HG03342 (cell line): ENCODE measurements around the gene STPG2.

Experiments used
- ATAC-seq: cut with Tn5 transposase; IDR thresholded peaks from one replicate; pipeline ENCODE4 v1.9.1; 2021; ENCODE audit warnings: mild to moderate bottlenecking, moderate library complexity; ENCODE audit not compliant: unreplicated experiment

STPG2 gene

GRCh38 chr4:98094118-98094517 is 49.2 kb downstream of the STPG2 start:
- ATAC-seq, result no peak

- ATAC-seq, result no peak
Measured at GRCh38 chr4:98093662-98094061, 49.6 kb downstream of the STPG2 start.

- ATAC-seq, result no peak
Measured at GRCh38 chr4:98092833-98093439, 50.3 kb downstream of the STPG2 start.

- ATAC-seq, result no peak
Measured at GRCh38 chr4:98081936-98082335, 61.3 kb downstream of the STPG2 start.

- ATAC-seq, result no peak
Measured at GRCh38 chr4:98068495-98068894, 74.8 kb downstream of the STPG2 start.

GRCh38 chr4:98055800-98056501 is 87.3 kb downstream of the STPG2 start:
- no peak for ATAC-seq

GRCh38 chr4:98046665-98047064 is 96.6 kb downstream of the STPG2 start:
- no peak for ATAC-seq

GRCh38 chr4:98030059-98030458 is 113.2 kb downstream of the STPG2 start:
- no peak for ATAC-seq

- no peak for ATAC-seq
Measured at GRCh38 chr4:98027827-98028226, 115.4 kb downstream of the STPG2 start.

- ATAC-seq, result no peak
Measured at GRCh38 chr4:98026362-98026761, 116.9 kb downstream of the STPG2 start.

GRCh38 chr4:98006814-98007412 is 136.4 kb downstream of the STPG2 start:
- ATAC-seq, result no peak

- ATAC-seq, result no peak
Measured at GRCh38 chr4:98006060-98006459, 137.2 kb downstream of the STPG2 start.

GRCh38 chr4:98000940-98001339 is 142.3 kb downstream of the STPG2 start:
- no peak for ATAC-seq

- ATAC-seq, result no peak
Measured at GRCh38 chr4:97998203-97998602, 145.1 kb downstream of the STPG2 start.

- ATAC-seq, result no peak
Measured at GRCh38 chr4:97994765-97995465, 148.4 kb downstream of the STPG2 start.

- no peak for ATAC-seq
Measured at GRCh38 chr4:97990409-97990808, 152.9 kb downstream of the STPG2 start.

- no peak for ATAC-seq
Measured at GRCh38 chr4:97987019-97987648, 156.1 kb downstream of the STPG2 start.

- ATAC-seq, result no peak
Measured at GRCh38 chr4:97984545-97985131, 158.6 kb downstream of the STPG2 start.

GRCh38 chr4:97978791-97979488 is 164.3 kb downstream of the STPG2 start:
- ATAC-seq, result peak; percentile 55
